ENCODE measurements around the gene FAM131C.
"Not testable (repeated sequence)": the region's sequence is repeated elsewhere in the genome, so short reads cannot be mapped to it uniquely, and the experiment has no call there.

- TF ChIP-seq CTCF (IDR thresholded peaks at IDR 0.05; ENCODE audit: insufficient read depth, low read length); REST (IDR thresholded peaks at IDR 0.05; ENCODE audit: insufficient replicate concordance, low read depth); GABPA (IDR thresholded peaks at IDR 0.05; ENCODE audit: low read depth); POLR2AphosphoS5 (IDR thresholded peaks at IDR 0.05; ENCODE audit: low read depth): not testable (repeated sequence)
These were observed 21.5 kb downstream of the FAM131C start for GRCh38 chr1:16051949-16052348.
